Panc1 (cell line): ENCODE measurements around the gene SOSTDC1. TPM values are rescaled to one million over a fixed set of nuclear protein-coding genes. Genes with fewer than 3 reads are reported as not detected.

ENCODE experiments used
- ATAC-seq: fragments of 200-7000 bp; cut with Tn5 transposase; 2 replicates; pipeline ENCODE4 v1.9.1; 2020; ENCODE audit warnings: mild to moderate bottlenecking, moderate library complexity
- BruUV-seq: library from RNA; stranded (reverse); fragments of 400-500 nt; replicated peaks from 2 replicates; lab custom pipeline; 2021; lab: Mats Ljungman, UMichigan
- CTCF ChIA-PET: fragments of 300-600 bp; sonication (Branson Sonifier 250); formaldehyde crosslinking; loops from one replicate; lab custom pipeline; 2022; ENCODE audit warnings: antibody characterized with exemption; lab: Charles Lee
- POLR2A ChIA-PET: fragments of 300-600 bp; sonication (Branson Sonifier 250); formaldehyde crosslinking; loops from one replicate; lab custom pipeline; 2022; ENCODE audit warnings: antibody characterized with exemption; lab: Charles Lee
- DNase-seq: peaks from one replicate; pipeline ENCODE4 v3.0.0-alpha.2; 2010; ENCODE audit warnings: low read depth, low spot score
- H3K27ac ChIP-seq: 2 replicates; pipeline ENCODE4 v1.5.1; 2011; ENCODE audit warnings: mild to moderate bottlenecking, low read length, inconsistent platforms
- H3K27me3 ChIP-seq: fragments of 200-500 bp; sonication (Bioruptor generic); 2 replicates; pipeline ENCODE4 v1.6.0; 2014; ENCODE audit warnings: low read length, inconsistent platforms; ENCODE audit not compliant: control insufficient read depth, insufficient read depth
- H3K36me3 ChIP-seq: fragments of 200-500 bp; sonication (Bioruptor generic); 2 replicates; pipeline ENCODE4 v1.5.1; 2014; ENCODE audit warnings: inconsistent platforms, mild to moderate bottlenecking, low read length, moderate library complexity; ENCODE audit not compliant: control insufficient read depth, insufficient read depth
- H3K4me1 ChIP-seq: 2 replicates; pipeline ENCODE4 v1.5.1; 2011; ENCODE audit warnings: inconsistent platforms, mild to moderate bottlenecking, low read length, moderate library complexity; ENCODE audit not compliant: control insufficient read depth, insufficient read depth
- H3K4me3 ChIP-seq, 2 experiments: 2 replicates each; pipeline ENCODE4 v1.5.1; 2011 to 2012; ENCODE audit warnings: low read depth in 2 of 2, low read length in 2 of 2, mild to moderate bottlenecking in 2 of 2, inconsistent platforms in 1 of 2, moderate library complexity in 1 of 2
- H3K9me3 ChIP-seq: fragments of 200-500 bp; sonication (Bioruptor generic); 2 replicates; pipeline ENCODE4 v1.5.1; 2014; ENCODE audit warnings: low read depth, mild to moderate bottlenecking, inconsistent platforms, low read length, moderate library complexity; ENCODE audit not compliant: control insufficient read depth, insufficient read depth
- POLR2AphosphoS5 ChIP-seq: IDR thresholded peaks from 2 replicates; pipeline ENCODE4 v1.6.1; 2012; ENCODE audit warnings: mild to moderate bottlenecking, low read depth, low read length, moderate library complexity
- TCF7L2 ChIP-seq: IDR thresholded peaks from 2 replicates; pipeline ENCODE4 v1.6.1; 2011; ENCODE audit warnings: mild to moderate bottlenecking, low read depth, low read length, inconsistent platforms
- in situ Hi-C: cut with HindIII; loops from 2 replicates; pipeline ENCODE4 v1.10.0; 2016; ENCODE audit warnings: low sequenced_read_pairs, low pct_unique_long_range_greater_than_20kb
- intact Hi-C: fragments of 100-400 bp; cut with micrococcal nuclease; formaldehyde crosslinking; loops from one replicate; pipeline ENCODE4 v1.10.0; 2022; ENCODE audit not compliant: unreplicated experiment
- total RNA-seq: library from RNA; stranded (reverse); gene quantifications from one replicate; pipeline ENCODE4 v1.2.1, GENCODE V29; 2021; ENCODE audit not compliant: unreplicated experiment
- TF ChIP-seq, protein P1 (sequence below): fragments of 450-650 bp; IDR thresholded peaks from 2 replicates; pipeline ENCODE4 v1.5.1; 2017; ENCODE audit warnings: mild to moderate bottlenecking
- TF ChIP-seq, protein P2 (sequence below), 2 experiments: IDR thresholded peaks; 2 replicates each; pipeline ENCODE4 v1.6.1; 2011 to 2012; ENCODE audit warnings: low read depth in 2 of 2, control low read depth in 1 of 2, low read length in 1 of 2, mild to moderate bottlenecking in 1 of 2, moderate library complexity in 1 of 2; ENCODE audit not compliant: insufficient read depth in 1 of 2

Gene SOSTDC1
- total RNA-seq, 1 experiment from 2014 or later: not detected

DNA sequence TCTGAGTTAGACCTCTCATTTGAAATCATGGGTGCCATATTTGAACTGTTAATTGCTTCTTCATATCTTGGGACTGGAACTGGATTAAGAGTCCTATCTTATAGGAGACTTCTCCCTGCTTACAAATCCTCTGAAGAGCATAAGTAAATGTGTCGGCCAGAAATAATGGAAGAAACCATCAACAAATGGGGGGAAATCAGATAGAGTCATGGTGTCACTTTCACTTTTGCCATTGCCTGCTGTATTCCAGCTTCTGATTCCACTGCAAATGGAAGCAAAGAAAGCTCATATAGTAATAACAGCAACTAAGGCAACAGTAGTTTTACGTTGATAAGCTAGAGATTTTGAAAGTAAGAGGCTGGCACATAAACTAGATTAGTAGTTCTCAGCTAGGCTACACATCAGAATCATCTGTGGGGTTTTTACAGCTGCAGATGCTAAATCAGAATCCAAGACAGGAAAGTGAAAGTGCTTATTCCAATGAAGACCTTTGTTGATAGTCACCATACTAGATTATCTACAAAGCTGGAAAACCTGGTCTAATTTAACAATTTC, 31.9 kb downstream of the SOSTDC1 start:
- no peak overlapping the region for H3K27ac ChIP-seq
- in situ Hi-C loops (no loop called here), intact Hi-C loops (loop anchor here (5.0 kb wide), 1 partner anchor 356 kb away; no protein-coding TSS in a partner anchor)
- TF ChIP-seq TCF7L2 (no peak), POLR2AphosphoS5 (no peak)
- no peaks in the 10 kb centered on the region for H3K9me3 ChIP-seq
- H3K36me3 ChIP-seq: no peaks in the 10 kb centered on the region
- ATAC-seq: no peak
- no peak overlapping the region for H3K4me3 ChIP-seq
- ChIA-PET CTCF (interaction anchor here (3.3 kb wide), 1 partner anchor 131 kb away, joined by 18 read pairs; no protein-coding TSS in a partner anchor), POLR2A (no interaction called here)
- no peak for DNase-seq
- no peaks in the 10 kb centered on the region for H3K4me1 ChIP-seq
- BruUV-seq: no TSS peak
- no peaks in the 10 kb centered on the region; the same call in 1 of the 2 replicates for H3K27me3 ChIP-seq

DNA sequence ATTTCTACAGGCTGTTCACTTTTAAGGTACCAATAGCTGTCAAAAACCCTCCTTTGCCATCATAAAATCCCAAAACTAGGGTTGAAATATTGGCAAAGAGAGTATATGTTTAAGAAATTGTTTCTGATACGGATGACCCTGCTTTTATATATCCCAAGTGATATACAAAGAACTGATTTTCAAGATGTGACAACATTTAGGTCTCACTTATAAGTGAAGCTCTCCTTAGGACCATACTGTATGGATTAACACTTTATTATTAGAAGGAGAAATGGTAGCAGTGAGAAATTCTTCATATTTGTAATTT, 33.2 kb downstream of the SOSTDC1 start:
- no peaks in the 10 kb centered on the region for H3K36me3 ChIP-seq
- no peak for TF ChIP-seq TCF7L2
- TF ChIP-seq, protein P1, sequence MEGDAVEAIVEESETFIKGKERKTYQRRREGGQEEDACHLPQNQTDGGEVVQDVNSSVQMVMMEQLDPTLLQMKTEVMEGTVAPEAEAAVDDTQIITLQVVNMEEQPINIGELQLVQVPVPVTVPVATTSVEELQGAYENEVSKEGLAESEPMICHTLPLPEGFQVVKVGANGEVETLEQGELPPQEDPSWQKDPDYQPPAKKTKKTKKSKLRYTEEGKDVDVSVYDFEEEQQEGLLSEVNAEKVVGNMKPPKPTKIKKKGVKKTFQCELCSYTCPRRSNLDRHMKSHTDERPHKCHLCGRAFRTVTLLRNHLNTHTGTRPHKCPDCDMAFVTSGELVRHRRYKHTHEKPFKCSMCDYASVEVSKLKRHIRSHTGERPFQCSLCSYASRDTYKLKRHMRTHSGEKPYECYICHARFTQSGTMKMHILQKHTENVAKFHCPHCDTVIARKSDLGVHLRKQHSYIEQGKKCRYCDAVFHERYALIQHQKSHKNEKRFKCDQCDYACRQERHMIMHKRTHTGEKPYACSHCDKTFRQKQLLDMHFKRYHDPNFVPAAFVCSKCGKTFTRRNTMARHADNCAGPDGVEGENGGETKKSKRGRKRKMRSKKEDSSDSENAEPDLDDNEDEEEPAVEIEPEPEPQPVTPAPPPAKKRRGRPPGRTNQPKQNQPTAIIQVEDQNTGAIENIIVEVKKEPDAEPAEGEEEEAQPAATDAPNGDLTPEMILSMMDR: peak; percentile 20; the same call in 1 of the 2 replicates
- no peak for TF ChIP-seq POLR2AphosphoS5
- TF ChIP-seq, protein P2, sequence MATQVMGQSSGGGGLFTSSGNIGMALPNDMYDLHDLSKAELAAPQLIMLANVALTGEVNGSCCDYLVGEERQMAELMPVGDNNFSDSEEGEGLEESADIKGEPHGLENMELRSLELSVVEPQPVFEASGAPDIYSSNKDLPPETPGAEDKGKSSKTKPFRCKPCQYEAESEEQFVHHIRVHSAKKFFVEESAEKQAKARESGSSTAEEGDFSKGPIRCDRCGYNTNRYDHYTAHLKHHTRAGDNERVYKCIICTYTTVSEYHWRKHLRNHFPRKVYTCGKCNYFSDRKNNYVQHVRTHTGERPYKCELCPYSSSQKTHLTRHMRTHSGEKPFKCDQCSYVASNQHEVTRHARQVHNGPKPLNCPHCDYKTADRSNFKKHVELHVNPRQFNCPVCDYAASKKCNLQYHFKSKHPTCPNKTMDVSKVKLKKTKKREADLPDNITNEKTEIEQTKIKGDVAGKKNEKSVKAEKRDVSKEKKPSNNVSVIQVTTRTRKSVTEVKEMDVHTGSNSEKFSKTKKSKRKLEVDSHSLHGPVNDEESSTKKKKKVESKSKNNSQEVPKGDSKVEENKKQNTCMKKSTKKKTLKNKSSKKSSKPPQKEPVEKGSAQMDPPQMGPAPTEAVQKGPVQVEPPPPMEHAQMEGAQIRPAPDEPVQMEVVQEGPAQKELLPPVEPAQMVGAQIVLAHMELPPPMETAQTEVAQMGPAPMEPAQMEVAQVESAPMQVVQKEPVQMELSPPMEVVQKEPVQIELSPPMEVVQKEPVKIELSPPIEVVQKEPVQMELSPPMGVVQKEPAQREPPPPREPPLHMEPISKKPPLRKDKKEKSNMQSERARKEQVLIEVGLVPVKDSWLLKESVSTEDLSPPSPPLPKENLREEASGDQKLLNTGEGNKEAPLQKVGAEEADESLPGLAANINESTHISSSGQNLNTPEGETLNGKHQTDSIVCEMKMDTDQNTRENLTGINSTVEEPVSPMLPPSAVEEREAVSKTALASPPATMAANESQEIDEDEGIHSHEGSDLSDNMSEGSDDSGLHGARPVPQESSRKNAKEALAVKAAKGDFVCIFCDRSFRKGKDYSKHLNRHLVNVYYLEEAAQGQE (IDR thresholded peaks at IDR 0.05; ENCODE audit: insufficient read depth in 1 of 2, low read depth in 2 of 2, low read length in 1 of 2): no peak
- H3K4me1 ChIP-seq: no peaks in the 10 kb centered on the region
- intact Hi-C loops: loop anchor here (1.0 to 5.0 kb wide), 2 partner anchors 133 to 355 kb away; no protein-coding TSS in a partner anchor
- ChIA-PET POLR2A (no interaction called here), CTCF (interaction anchor here (3.3 kb wide), 1 partner anchor 132 kb away, joined by 18 read pairs; no protein-coding TSS in a partner anchor)
- H3K27me3 ChIP-seq: no peaks in the 10 kb centered on the region
- DNase-seq (no peak), ATAC-seq (no peak)
- no peak overlapping the region for H3K27ac ChIP-seq
- H3K9me3 ChIP-seq: no peaks in the 10 kb centered on the region
- no peak overlapping the region for H3K4me3 ChIP-seq
- BruUV-seq: no TSS peak
- in situ Hi-C loops: no loop called here

DNA sequence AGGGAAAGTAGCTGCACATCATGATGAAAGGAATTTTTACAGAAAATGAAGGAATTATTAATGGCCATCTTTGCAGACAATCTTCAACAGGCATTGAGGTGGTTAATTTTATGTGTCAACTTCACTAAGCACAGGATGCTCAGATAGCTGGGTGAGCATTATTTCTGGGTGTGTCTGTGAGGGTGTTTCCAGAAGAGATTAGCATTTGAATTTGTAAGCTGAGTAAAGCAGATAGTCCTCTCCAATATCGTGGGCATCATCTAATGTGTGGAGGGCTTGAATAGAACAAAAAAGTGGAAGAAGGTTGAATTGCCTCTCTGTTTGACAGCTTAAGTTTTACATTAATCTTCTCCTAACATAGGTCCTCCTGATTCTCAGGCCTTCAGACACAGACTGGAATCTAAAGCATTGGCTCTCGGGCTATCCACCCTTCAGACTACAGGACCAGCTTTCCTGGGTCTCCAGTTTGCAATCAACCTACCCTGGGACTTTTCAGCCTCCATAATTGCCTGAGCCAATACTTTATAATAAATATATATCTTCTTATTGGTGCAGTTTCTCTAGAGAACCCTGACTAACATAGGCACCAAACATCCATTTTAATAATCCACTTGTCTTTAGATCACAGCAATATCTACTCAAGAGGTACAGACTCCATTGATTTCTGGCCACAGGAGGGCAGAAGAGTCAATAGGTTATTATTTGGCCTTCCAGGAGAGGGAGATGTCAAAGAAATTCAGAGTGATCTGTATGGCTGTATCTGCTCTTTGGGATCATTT, 33.7 kb downstream of the SOSTDC1 start:
- no peak for TF ChIP-seq POLR2AphosphoS5
- TF ChIP-seq, protein P1: peak; percentile 77
- ATAC-seq (peak; percentile 97), DNase-seq (no peak)
- no TSS peak for BruUV-seq
- intact Hi-C loops (loop anchor here (1.0 to 5.0 kb wide), 2 partner anchors 133 to 355 kb away; no protein-coding TSS in a partner anchor), in situ Hi-C loops (no loop called here)
- ChIA-PET CTCF (interaction anchor here (3.3 kb wide), 1 partner anchor 133 kb away, joined by 18 read pairs; no protein-coding TSS in a partner anchor), POLR2A (no interaction called here)
- Histone ChIP-seq H3K27ac (no peak overlapping the region), H3K4me1 (no peaks in the 10 kb centered on the region), H3K36me3 (no peaks in the 10 kb centered on the region), H3K27me3 (no peaks in the 10 kb centered on the region), H3K4me3 (no peak overlapping the region), H3K9me3 (no peaks in the 10 kb centered on the region)
